Caco-2 (cell line): Measurements from ENCODE around the gene ACAA1. TPM values are rescaled to one million over a fixed set of nuclear protein-coding genes. Genes with fewer than 3 reads are reported as not detected.
"Not testable (repeated sequence)": the region's sequence is repeated elsewhere in the genome, so short reads cannot be mapped to it uniquely, and the experiment has no call there.

Source experiments
- BruUV-seq: library from RNA; stranded (reverse); fragments of 400-500 nt; replicated peaks from 2 replicates; lab custom pipeline; 2021; lab: Mats Ljungman, UMichigan
- CTCF ChIA-PET: fragments of 300-600 bp; sonication (Branson Sonifier 250); formaldehyde crosslinking; loops from one replicate; lab custom pipeline; 2022; ENCODE audit warnings: antibody characterized with exemption; lab: Charles Lee
- POLR2A ChIA-PET: fragments of 300-600 bp; sonication (Branson Sonifier 250); formaldehyde crosslinking; loops from one replicate; lab custom pipeline; 2022; ENCODE audit warnings: antibody characterized with exemption; lab: Charles Lee
- DNase-seq, 2 experiments: peaks; one replicate each; pipeline versions ENCODE4 v3.0.0 to v3.0.0-alpha.2; 2020 to 2022
- H3K27me3 ChIP-seq: replicated peaks from 2 replicates; pipeline ENCODE4 v1.6.0; 2011; ENCODE audit warnings: low read length; ENCODE audit not compliant: control insufficient read depth, insufficient read depth
- H3K36me3 ChIP-seq: 2 replicates; pipeline ENCODE4 v1.5.1; 2011; ENCODE audit warnings: low read length; ENCODE audit not compliant: control insufficient read depth, insufficient read depth
- H3K4me1 ChIP-seq: fragments of 250-450 bp; sonication (Bioruptor Pico); 2 replicates; pipeline ENCODE4 v1.5.1; 2020; ENCODE audit warnings: mild to moderate bottlenecking
- H3K4me3 ChIP-seq: 2 replicates; pipeline ENCODE4 v1.5.1; 2011; ENCODE audit warnings: low read depth, mild to moderate bottlenecking, control low read depth, low read length
- H3K9me3 ChIP-seq: fragments of 250-450 bp; sonication (Bioruptor Pico); 2 replicates; pipeline ENCODE4 v1.5.1; 2020; ENCODE audit warnings: mild to moderate bottlenecking, moderate library complexity
- H3K27ac Mint-ChIP-seq: one replicate; pipeline ENCODE4 v1.8.0; 2022; ENCODE audit warnings: mixed read lengths; ENCODE audit not compliant: unreplicated experiment
- H3K27me3 Mint-ChIP-seq: one replicate; pipeline ENCODE4 v1.8.0; 2022; ENCODE audit warnings: mixed read lengths; ENCODE audit not compliant: insufficient read depth, unreplicated experiment
- H3K36me3 Mint-ChIP-seq: one replicate; pipeline ENCODE4 v1.8.0; 2022; ENCODE audit warnings: mild to moderate bottlenecking, mixed read lengths; ENCODE audit not compliant: insufficient read depth, unreplicated experiment
- H3K4me1 Mint-ChIP-seq: one replicate; pipeline ENCODE4 v1.8.0; 2022; ENCODE audit warnings: low read depth, mixed read lengths; ENCODE audit not compliant: unreplicated experiment
- H3K4me3 Mint-ChIP-seq: one replicate; pipeline ENCODE4 v1.8.0; 2022; ENCODE audit warnings: mild to moderate bottlenecking, moderate library complexity, mixed read lengths; ENCODE audit not compliant: unreplicated experiment
- H3K9me3 Mint-ChIP-seq: one replicate; pipeline ENCODE4 v1.8.0; 2022; ENCODE audit warnings: mixed read lengths; ENCODE audit not compliant: unreplicated experiment
- intact Hi-C: fragments of 100-400 bp; cut with micrococcal nuclease; formaldehyde crosslinking; loops from one replicate; pipeline ENCODE4 v1.10.0; 2022; ENCODE audit not compliant: unreplicated experiment
- total RNA-seq: library from RNA; stranded (reverse); gene quantifications from 2 replicates; pipeline ENCODE4 v1.2.3, GENCODE V29; 2022
- TF ChIP-seq, protein P1 (sequence below), 2 experiments: fragments of 200-600 bp in 1 of 2; IDR thresholded peaks; 1 replicate in 1 of 2; 2 replicates in 1 of 2; pipeline versions ENCODE4 v1.5.1 to v1.8.0; 2011 to 2022; ENCODE audit warnings: antibody characterized with exemption in 1 of 2, control low read depth in 1 of 2, inconsistent platforms in 1 of 2, low read depth in 1 of 2, low read length in 1 of 2, mild to moderate bottlenecking in 1 of 2, moderate library complexity in 1 of 2; ENCODE audit not compliant: insufficient read depth in 1 of 2, severe bottlenecking in 1 of 2, unreplicated experiment in 1 of 2

ACAA1 gene
- total RNA-seq, 1 experiment from 2014 or later, result 139 TPM

DNA sequence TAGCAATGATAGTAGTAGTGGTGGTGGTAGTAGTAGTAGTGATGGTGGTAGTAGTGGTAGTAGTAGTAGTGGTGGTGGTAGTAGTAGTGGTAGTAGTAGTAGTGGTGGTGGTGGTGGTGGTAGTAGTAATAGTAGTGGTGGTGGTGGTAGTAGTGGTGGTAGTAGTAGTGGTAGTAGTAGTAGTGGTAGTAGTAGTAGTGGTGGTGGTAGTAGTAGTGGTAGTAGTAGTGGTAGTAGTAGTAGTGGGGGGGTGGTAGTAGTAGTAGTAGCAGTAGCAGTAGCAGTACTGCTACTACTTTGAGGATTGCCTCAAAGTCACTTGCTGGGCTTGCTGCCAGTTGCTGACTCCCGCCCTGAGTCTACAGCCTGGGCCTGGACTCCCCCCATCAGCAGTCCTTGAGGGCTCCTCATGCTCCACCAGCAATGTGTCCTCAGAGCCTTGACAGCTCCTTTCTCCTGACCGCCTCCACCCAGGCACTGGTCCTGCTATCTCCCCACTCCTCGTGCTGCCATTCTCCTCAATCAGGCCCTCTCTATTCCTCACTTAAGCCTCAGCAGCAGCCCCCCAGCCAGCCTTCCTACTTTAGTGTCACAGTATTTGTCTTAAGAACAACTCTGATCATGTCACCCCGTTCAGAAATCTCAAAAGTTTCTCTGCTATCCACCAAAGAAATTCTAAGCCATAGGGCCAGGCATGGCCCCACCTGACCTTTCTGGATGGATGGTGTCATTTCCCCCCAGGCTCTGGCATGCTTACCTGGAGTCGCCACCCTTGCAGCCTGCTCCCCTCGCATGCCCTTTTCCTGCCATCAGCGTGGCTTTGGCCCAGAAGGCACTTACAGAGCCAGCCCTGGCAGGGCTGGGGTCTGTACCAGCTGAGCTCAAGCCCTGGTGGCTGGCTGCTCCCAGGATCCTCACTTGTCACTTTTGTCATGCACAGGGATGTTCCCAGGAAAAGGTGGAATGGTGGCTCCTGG, 52.3 kb downstream of the ACAA1 start:
- no peaks in the 10 kb centered on the region for H3K4me1 ChIP-seq
- H3K9me3 ChIP-seq, result peaks cover 5% of the 10 kb centered on the region; the same call in 1 of the 2 replicates
- no peaks in the 10 kb centered on the region for H3K27me3 ChIP-seq
- TF ChIP-seq, protein P1, sequence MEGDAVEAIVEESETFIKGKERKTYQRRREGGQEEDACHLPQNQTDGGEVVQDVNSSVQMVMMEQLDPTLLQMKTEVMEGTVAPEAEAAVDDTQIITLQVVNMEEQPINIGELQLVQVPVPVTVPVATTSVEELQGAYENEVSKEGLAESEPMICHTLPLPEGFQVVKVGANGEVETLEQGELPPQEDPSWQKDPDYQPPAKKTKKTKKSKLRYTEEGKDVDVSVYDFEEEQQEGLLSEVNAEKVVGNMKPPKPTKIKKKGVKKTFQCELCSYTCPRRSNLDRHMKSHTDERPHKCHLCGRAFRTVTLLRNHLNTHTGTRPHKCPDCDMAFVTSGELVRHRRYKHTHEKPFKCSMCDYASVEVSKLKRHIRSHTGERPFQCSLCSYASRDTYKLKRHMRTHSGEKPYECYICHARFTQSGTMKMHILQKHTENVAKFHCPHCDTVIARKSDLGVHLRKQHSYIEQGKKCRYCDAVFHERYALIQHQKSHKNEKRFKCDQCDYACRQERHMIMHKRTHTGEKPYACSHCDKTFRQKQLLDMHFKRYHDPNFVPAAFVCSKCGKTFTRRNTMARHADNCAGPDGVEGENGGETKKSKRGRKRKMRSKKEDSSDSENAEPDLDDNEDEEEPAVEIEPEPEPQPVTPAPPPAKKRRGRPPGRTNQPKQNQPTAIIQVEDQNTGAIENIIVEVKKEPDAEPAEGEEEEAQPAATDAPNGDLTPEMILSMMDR (IDR thresholded peaks at IDR 0.05; ENCODE audit: insufficient read depth in 1 of 2, low read depth in 1 of 2, low read length in 1 of 2, severe bottlenecking in 1 of 2, unreplicated experiment in 1 of 2), result no peak
- peaks cover 18% of the 10 kb centered on the region for H3K36me3 Mint-ChIP-seq
- POLR2A ChIA-PET, result no interaction called here
- peak overlapping the region; percentile 48 for H3K4me3 Mint-ChIP-seq
- intact Hi-C loops, result no loop called here
- H3K27ac Mint-ChIP-seq, result peak overlapping the region; percentile 83
- no peak overlapping the region for H3K4me3 ChIP-seq
- H3K4me1 Mint-ChIP-seq, result peaks cover 11% of the 10 kb centered on the region
- peak; percentile 43 to 75 for DNase-seq
- peaks cover 21% of the 10 kb centered on the region for H3K9me3 Mint-ChIP-seq
- no peaks in the 10 kb centered on the region for H3K36me3 ChIP-seq
- H3K27me3 Mint-ChIP-seq, result peaks cover 5% of the 10 kb centered on the region
- BruUV-seq, result no TSS peak
- CTCF ChIA-PET, result no interaction called here

DNA sequence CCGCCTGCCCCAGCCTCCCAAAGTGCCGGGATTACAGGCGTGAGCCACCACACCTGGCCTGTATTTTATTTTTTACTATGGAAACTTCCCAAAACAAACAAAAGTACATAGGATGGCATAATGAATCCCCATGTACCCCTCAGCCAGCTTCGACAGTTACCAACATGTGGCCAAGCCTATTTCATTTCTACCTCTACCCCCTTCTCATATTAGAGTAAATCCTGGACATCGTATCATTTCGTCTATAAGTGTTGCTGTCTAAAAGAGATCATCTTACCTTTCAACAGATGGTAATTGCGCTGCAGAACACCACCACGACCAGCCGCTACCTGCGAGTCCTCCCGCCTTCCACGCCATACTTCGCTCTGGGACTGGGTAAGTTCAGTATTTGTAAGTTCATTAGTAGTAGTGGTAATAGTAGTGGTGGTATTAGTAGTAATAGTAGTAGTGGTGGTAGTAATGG, 53.0 kb downstream of the ACAA1 start:
- no peaks in the 10 kb centered on the region for H3K4me1 ChIP-seq
- TF ChIP-seq, protein P1 (IDR thresholded peaks at IDR 0.05; ENCODE audit: insufficient read depth in 1 of 2, low read depth in 1 of 2, low read length in 1 of 2, severe bottlenecking in 1 of 2, unreplicated experiment in 1 of 2), result no peak
- DNase-seq, result no peak
- H3K4me1 Mint-ChIP-seq, result peaks cover 11% of the 10 kb centered on the region
- CTCF ChIA-PET, result no interaction called here
- intact Hi-C loops, result no loop called here
- H3K9me3 Mint-ChIP-seq, result peaks cover 21% of the 10 kb centered on the region
- H3K4me3 ChIP-seq, result no peak overlapping the region
- H3K27me3 Mint-ChIP-seq, result peaks cover 5% of the 10 kb centered on the region
- peaks cover 18% of the 10 kb centered on the region for H3K36me3 Mint-ChIP-seq
- POLR2A ChIA-PET, result no interaction called here
- no TSS peak for BruUV-seq
- peak overlapping the region; percentile 48 for H3K4me3 Mint-ChIP-seq
- no peaks in the 10 kb centered on the region for H3K36me3 ChIP-seq
- peak overlapping the region; percentile 83 for H3K27ac Mint-ChIP-seq
- H3K27me3 ChIP-seq, result no peaks in the 10 kb centered on the region
- H3K9me3 ChIP-seq, result peaks cover 5% of the 10 kb centered on the region; the same call in 1 of the 2 replicates

DNA sequence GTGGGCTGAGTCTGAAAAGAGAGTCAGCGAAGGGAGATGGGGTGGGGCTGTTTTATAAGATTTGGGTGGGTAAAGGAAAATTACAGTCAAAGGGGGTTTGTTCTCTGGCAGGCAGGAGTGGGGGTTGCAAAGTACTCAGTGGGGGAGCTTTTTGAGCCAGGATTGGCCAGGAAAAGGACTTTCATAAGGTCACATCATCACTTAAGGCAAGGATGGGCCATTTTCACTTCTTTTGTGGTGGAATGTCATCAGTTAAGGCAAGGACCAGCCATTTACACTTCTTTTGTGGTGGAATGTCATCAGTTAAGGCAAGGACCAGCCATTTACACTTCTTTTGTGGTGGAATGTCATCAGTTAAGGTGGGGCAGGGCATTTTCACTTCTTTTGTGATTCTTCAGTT, 53.7 kb downstream of the ACAA1 start:
- H3K27me3 Mint-ChIP-seq, DNase-seq, POLR2A ChIA-PET, H3K4me3 Mint-ChIP-seq, CTCF ChIA-PET, H3K4me3 ChIP-seq, H3K36me3 ChIP-seq, H3K27ac Mint-ChIP-seq, H3K27me3 ChIP-seq, H3K4me1 ChIP-seq, BruUV-seq, intact Hi-C loops, H3K9me3 ChIP-seq: not testable (repeated sequence)
- H3K4me1 Mint-ChIP-seq, result peaks cover 11% of the 10 kb centered on the region
- H3K36me3 Mint-ChIP-seq, result peaks cover 18% of the 10 kb centered on the region
- H3K9me3 Mint-ChIP-seq, result peaks cover 21% of the 10 kb centered on the region

DNA sequence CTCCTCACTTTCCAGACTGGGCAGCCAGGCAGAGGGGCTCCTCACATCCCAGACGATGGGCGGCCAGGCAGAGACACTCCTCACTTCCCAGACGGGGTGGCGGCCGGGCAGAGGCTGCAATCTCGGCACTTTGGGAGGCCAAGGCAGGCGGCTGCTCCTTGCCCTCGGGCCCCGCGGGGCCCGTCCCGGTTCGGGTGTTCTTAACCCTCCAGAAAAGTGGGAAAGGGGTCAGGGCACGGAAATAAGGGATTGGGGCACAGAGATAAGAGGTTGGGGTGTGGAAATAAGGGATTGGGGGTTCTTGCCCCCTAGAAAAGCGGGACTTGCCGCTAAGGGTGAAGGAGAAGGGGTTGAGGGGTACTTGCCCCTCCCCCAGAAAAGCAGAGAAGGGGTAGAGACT, 54.6 kb downstream of the ACAA1 start:
- H3K4me1 ChIP-seq, BruUV-seq, intact Hi-C loops, H3K4me3 Mint-ChIP-seq, H3K27ac Mint-ChIP-seq, H3K27me3 ChIP-seq, DNase-seq, H3K27me3 Mint-ChIP-seq, POLR2A ChIA-PET, CTCF ChIA-PET, H3K4me3 ChIP-seq, H3K36me3 ChIP-seq, H3K9me3 ChIP-seq: not testable (repeated sequence)
- Mint-ChIP-seq H3K4me1 (peaks cover 11% of the 10 kb centered on the region), H3K9me3 (peaks cover 21% of the 10 kb centered on the region), H3K36me3 (peaks cover 18% of the 10 kb centered on the region)

DNA sequence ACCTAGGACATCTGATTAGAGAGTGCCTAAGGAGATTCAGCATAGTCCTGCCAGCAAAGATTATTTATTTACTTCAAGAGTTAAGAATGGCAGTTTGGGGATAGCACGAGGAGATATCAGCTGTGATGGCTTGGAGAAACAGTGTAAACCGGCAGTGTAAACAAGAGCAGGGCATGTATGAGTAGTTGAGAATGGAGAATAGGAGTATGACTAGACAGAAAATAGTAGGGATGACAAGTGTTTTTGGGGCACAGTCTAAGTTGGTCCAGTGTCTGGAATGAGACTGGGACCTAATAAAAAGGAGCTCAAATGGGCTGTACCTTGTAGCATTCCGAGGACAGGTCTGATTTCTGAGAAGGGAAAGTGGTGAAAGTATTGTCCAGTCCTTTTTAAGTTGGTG, 59.9 kb downstream of the ACAA1 start:
- H3K9me3 ChIP-seq, H3K36me3 ChIP-seq, DNase-seq, CTCF ChIA-PET, H3K27me3 ChIP-seq, H3K4me1 Mint-ChIP-seq, POLR2A ChIA-PET, H3K4me1 ChIP-seq, H3K36me3 Mint-ChIP-seq, BruUV-seq, intact Hi-C loops, H3K27ac Mint-ChIP-seq, H3K4me3 ChIP-seq, H3K27me3 Mint-ChIP-seq, H3K4me3 Mint-ChIP-seq: not testable (repeated sequence)
- peaks cover 19% of the 10 kb centered on the region for H3K9me3 Mint-ChIP-seq
